Stimulated activated memory B cell treated with anti-CD40 and anti-IgM and Interleukin-4, amounts not matched to agents 10 μg/mL and 1 μg/mL and 100 μg/mL, for 72 hours (primary cell): ENCODE measurements around the gene BET1L.
A peak's percentile ranks its signal among the peaks of the same experiment; 100 is the strongest.

ENCODE experiments used
- ATAC-seq: fragments of 150-1000 bp; cut with Tn5 transposase; 2 replicates; pipeline ENCODE4 v1.10.0; 2021
- H3K27ac Mint-ChIP-seq: one replicate; pipeline ENCODE4 v1.8.0; 2022; ENCODE audit warnings: mild to moderate bottlenecking, mixed read lengths
- H3K27me3 Mint-ChIP-seq: one replicate; pipeline ENCODE4 v1.8.0; 2022; ENCODE audit warnings: mixed read lengths
- H3K36me3 Mint-ChIP-seq: one replicate; pipeline ENCODE4 v1.8.0; 2022; ENCODE audit warnings: mixed read lengths
- H3K4me1 Mint-ChIP-seq: one replicate; pipeline ENCODE4 v1.8.0; 2022; ENCODE audit warnings: mixed read lengths
- H3K4me3 Mint-ChIP-seq: one replicate; pipeline ENCODE4 v1.8.0; 2022; ENCODE audit warnings: mild to moderate bottlenecking, moderate library complexity, mixed read lengths
- H3K9me3 Mint-ChIP-seq: one replicate; pipeline ENCODE4 v1.8.0; 2022; ENCODE audit warnings: mixed read lengths

BET1L gene

DNA sequence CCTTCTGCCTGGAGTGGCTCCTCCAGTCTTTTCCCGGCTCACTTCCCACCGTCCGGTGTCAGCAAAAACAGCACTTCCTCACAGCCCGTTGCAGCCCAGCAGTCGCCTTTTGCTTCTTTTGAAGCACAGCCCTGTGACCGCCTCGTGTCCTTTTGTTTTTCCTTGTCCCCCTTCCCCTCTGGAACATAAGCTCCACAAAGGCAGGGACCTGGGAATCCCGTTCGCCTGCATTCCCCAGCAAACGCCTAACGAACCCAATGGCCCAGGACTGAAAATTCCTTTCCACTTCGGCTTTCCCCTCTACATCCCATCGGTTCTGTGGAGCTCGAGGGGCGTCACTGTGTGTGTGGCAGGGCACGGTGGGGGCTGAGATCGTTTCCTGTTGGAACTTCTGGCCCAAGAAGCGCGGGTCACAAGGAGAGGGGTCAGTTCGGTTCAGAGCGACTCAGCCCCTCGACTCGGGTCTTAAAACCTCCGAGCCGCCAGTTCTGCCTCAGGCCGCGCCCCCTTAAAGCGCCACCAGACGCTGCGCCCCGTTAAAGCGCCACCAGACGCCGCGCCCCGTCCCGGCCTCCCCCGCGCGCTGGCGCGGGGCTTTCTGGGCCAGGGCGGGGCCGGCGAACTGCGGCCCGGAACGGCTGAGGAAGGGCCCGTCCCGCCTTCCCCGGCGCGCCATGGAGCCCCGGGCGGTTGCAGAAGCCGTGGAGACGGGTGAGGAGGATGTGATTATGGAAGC lies 1.1 kb upstream of the BET1L start:
- no peaks in the 10 kb centered on the region for H3K9me3 Mint-ChIP-seq
- H3K27me3 Mint-ChIP-seq: no peaks in the 10 kb centered on the region
- peaks cover 34% of the 10 kb centered on the region for H3K36me3 Mint-ChIP-seq
- H3K4me3 Mint-ChIP-seq: peak overlapping the region; percentile 87
- peak; percentile 78 for ATAC-seq
- peak overlapping the region; percentile 93 for H3K27ac Mint-ChIP-seq
- H3K4me1 Mint-ChIP-seq: peaks cover 44% of the 10 kb centered on the region

DNA sequence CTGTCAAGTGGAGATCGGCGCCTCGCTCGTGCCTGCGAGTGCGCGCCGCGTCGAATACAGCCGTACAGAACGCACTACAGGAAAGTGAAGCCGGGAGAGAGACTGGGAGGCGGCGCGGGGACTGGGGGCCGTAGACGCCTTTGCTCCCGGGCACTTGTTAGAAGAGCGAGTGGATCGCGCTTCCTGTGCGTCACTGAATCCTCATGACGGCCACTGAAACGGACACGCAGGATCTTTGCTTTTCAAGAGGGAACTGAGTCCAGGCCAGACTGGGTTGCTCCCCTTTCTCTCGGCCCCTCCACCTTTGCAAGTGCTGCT lies 623 bp upstream of the BET1L start:
- H3K4me3 Mint-ChIP-seq: peak overlapping the region; percentile 87
- no peaks in the 10 kb centered on the region for H3K27me3 Mint-ChIP-seq
- peak; percentile 25 for ATAC-seq
- H3K9me3 Mint-ChIP-seq: no peaks in the 10 kb centered on the region
- H3K4me1 Mint-ChIP-seq: peaks cover 49% of the 10 kb centered on the region
- H3K27ac Mint-ChIP-seq: peak overlapping the region; percentile 93
- H3K36me3 Mint-ChIP-seq: peaks cover 35% of the 10 kb centered on the region

DNA sequence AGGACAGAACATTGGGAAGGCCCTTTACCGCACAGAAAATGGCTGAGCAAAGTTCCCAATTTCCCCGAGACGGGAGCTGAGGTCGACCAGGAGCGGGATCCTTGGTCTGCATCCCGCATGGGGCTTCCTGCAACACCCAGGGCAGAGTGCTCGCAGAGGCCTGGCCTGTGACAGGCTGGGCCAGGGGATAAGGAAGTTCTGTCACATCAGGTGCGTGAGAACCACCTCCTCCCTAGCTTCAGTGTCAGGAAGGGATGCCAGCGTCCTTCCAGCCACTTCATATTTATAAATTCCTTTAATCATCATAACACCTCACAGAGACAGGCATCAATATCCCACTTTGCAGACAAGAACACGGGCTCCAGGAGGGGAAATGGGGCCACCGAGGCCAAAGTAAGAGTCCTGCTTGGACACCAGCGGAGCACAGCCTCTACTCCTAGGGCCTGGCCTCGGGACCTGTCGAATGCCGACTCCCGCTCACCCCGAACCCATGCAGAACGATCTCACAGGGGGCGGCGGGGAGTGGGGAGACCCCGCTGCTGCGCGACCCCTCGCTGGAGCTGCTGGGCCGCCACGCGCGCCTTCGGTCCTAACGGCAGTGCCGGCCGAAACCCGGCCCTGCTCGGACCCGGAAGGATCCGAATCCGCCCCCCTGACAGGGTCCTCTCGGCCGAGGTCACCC lies 532 bp downstream of the BET1L start:
- Mint-ChIP-seq H3K4me1 (peaks cover 58% of the 10 kb centered on the region), H3K27me3 (no peaks in the 10 kb centered on the region), H3K27ac (peak overlapping the region; percentile 93), H3K36me3 (peaks cover 35% of the 10 kb centered on the region), H3K9me3 (no peaks in the 10 kb centered on the region), H3K4me3 (peak overlapping the region; percentile 87)
- ATAC-seq: peak; percentile 0

GRCh38 chr11:206002-206384 lies 1.2 kb downstream of the BET1L start:
- Mint-ChIP-seq H3K4me3 (peak overlapping the region; percentile 87), H3K4me1 (peaks cover 57% of the 10 kb centered on the region), H3K27me3 (no peaks in the 10 kb centered on the region), H3K9me3 (no peaks in the 10 kb centered on the region), H3K36me3 (peaks cover 29% of the 10 kb centered on the region), H3K27ac (peak overlapping the region; percentile 93)
- no peak for ATAC-seq

- H3K4me1 Mint-ChIP-seq: peaks cover 51% of the 10 kb centered on the region
- H3K4me3 Mint-ChIP-seq: peak overlapping the region; percentile 87
- no peaks in the 10 kb centered on the region for H3K9me3 Mint-ChIP-seq
- no peaks in the 10 kb centered on the region for H3K27me3 Mint-ChIP-seq
- no peak for ATAC-seq
- H3K27ac Mint-ChIP-seq: no peak overlapping the region
- H3K36me3 Mint-ChIP-seq: peaks cover 31% of the 10 kb centered on the region
Measured at GRCh38 chr11:205221-206001, 1.8 kb downstream of the BET1L start.

- Mint-ChIP-seq H3K4me1 (peaks cover 43% of the 10 kb centered on the region), H3K27ac (no peak overlapping the region), H3K27me3 (no peaks in the 10 kb centered on the region), H3K36me3 (peaks cover 25% of the 10 kb centered on the region), H3K9me3 (no peaks in the 10 kb centered on the region), H3K4me3 (no peak overlapping the region)
- no peak for ATAC-seq
Measured at GRCh38 chr11:204587-205109, 2.6 kb downstream of the BET1L start.

GRCh38 chr11:203945-204586 lies 3.1 kb downstream of the BET1L start:
- Mint-ChIP-seq H3K36me3 (peaks cover 25% of the 10 kb centered on the region), H3K27me3 (no peaks in the 10 kb centered on the region), H3K27ac (peak overlapping the region; percentile 15), H3K9me3 (no peaks in the 10 kb centered on the region), H3K4me3 (no peak overlapping the region), H3K4me1 (peaks cover 39% of the 10 kb centered on the region)
- no peak for ATAC-seq

DNA sequence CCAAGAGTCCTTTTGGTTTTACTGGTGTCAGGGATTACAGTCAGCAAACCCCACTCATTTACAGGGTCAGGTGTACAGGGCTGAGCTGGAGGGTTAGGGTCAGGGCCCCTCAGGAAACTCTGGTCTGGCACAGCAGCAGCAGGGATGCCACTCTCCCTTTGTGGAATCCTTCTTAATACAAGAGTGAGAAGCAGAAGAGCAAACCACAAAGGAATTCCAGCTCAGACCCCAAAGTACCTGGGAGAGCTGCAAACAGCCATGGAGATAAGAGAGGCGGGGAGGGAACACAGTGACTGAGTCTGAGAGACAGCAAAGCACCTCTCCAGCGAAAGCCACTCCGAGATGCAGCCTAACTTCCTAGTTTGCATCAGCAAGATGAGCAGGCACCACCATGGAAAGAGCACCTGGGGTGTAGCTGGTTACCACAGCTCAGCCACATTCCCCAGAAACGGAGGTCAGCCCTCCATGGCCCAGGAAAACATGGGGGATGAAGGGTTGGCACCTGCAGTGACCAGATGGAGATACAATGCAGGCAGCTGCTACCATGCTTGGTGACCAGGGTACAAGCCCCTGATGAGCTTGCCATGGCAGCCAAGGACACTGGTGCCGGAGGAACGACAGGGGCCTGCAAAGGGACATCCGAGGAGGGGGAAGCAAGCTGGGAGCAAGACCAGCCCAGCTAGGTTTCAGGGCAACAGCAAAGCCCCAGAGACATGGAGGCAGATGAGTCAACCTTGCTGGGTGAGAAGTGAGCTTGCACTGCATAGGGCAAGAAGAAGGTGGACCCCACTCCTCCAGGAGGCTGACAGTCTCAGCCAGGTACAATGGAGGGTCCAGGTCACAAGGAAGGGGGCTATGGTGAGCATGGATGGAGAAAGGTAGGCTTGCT lies 3.9 kb downstream of the BET1L start:
- Mint-ChIP-seq H3K36me3 (peaks cover 19% of the 10 kb centered on the region), H3K27ac (peak overlapping the region; percentile 15), H3K4me1 (peaks cover 45% of the 10 kb centered on the region), H3K9me3 (no peaks in the 10 kb centered on the region), H3K4me3 (no peak overlapping the region), H3K27me3 (no peaks in the 10 kb centered on the region)
- no peak for ATAC-seq

DNA sequence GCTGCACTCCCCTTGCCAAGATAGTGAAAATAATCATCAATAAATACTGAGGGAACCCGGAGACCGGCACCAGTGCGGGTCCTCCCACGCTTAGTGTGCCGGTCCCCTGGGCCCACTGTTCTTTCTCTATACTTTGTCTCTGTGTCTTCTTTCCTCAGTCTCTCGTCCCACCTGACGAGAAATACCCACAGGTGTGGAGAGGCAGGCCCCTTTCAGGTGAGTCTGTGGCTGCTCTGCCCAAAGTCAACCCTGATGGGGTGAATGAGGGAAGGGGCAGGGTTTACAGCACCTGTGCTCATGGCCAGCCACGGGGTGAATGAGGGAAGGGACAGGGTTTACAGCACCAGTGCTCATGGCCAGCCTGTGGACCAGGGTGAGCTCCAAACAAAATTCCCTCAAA lies 4.7 kb downstream of the BET1L start:
- Mint-ChIP-seq H3K9me3 (no peaks in the 10 kb centered on the region), H3K4me1 (peaks cover 51% of the 10 kb centered on the region), H3K36me3 (peaks cover 19% of the 10 kb centered on the region), H3K27ac (no peak overlapping the region), H3K4me3 (no peak overlapping the region), H3K27me3 (no peaks in the 10 kb centered on the region)
- no peak for ATAC-seq

GRCh38 chr11:201966-202365 lies 5.2 kb downstream of the BET1L start:
- Mint-ChIP-seq H3K4me1 (peaks cover 51% of the 10 kb centered on the region), H3K27ac (no peak overlapping the region), H3K9me3 (no peaks in the 10 kb centered on the region), H3K36me3 (peaks cover 19% of the 10 kb centered on the region), H3K27me3 (no peaks in the 10 kb centered on the region), H3K4me3 (no peak overlapping the region)
- ATAC-seq: no peak

DNA sequence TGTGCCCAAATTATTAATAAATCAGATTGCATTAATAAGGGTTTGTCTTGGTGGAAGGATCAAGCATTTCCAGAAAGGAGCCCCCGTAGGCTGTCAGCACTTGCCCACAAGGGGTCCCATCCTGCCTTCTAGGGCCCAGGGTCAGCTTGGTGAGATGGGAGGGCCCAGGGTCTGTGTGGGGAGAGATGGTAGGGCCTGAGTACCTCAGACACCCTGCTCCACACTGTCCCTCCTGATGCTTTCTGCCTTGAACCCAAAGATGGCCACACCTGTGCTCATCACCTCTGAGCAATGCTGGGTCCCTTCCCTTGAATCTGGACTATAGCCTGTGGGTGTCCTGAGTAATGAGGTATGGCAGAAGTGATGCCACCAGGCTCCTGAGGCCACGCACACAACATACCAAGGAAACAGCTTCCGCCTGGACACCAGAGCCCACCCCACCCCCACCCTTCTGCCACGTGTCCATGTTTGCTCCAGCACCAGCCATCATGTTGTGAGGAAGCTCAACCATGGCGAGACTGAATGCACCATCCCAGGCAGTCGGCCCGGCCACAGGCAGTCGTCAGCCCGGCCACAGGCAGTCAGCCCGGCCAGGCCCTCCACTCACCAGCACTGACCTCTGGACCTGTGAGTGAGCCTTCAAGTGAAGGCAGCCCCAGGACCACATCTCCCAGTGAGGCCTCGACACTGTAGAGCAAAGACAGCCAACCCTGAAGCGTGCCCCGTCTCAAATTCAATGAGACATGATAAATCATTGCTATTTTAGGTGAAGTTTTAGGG lies 6.8 kb downstream of the BET1L start:
- no peak overlapping the region for H3K27ac Mint-ChIP-seq
- H3K4me1 Mint-ChIP-seq: peaks cover 36% of the 10 kb centered on the region
- H3K27me3 Mint-ChIP-seq: no peaks in the 10 kb centered on the region
- no peak overlapping the region for H3K4me3 Mint-ChIP-seq
- ATAC-seq: no peak
- H3K9me3 Mint-ChIP-seq: no peaks in the 10 kb centered on the region
- H3K36me3 Mint-ChIP-seq: peaks cover 19% of the 10 kb centered on the region

- H3K4me3 Mint-ChIP-seq: no peak overlapping the region
- no peaks in the 10 kb centered on the region for H3K9me3 Mint-ChIP-seq
- no peaks in the 10 kb centered on the region for H3K27me3 Mint-ChIP-seq
- peaks cover 33% of the 10 kb centered on the region for H3K4me1 Mint-ChIP-seq
- H3K27ac Mint-ChIP-seq: no peak overlapping the region
- no peak for ATAC-seq
- H3K36me3 Mint-ChIP-seq: peaks cover 19% of the 10 kb centered on the region
Measured at GRCh38 chr11:199782-200181, 7.4 kb downstream of the BET1L start.

DNA sequence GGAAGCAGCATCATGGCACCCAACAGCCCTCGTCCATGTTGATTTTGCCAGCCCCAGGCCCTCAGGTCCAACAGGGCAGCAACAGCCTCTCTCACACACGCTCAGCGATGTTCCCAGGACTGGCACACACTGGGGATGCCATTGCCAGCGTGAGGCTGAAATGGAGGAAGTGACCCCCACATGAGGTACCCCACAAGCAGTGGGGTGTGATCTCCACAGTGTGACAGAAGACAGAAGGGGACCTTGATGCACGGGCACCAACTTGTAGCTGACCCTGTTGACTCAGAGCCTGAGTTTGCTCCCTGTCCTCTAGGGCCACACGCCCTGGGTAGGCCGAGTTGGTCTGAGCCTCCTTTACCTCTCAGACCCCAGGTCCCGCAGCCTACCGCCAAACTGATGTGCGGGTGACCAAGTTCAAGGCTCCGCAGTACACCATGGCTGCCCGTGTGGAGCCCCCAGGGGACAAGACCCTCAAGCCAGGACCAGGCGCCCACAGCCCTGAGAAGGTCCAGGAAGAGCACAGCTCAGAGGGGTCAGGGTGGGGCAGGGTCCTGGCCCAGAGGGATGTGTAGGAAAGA lies 8.1 kb downstream of the BET1L start:
- H3K27me3 Mint-ChIP-seq: no peaks in the 10 kb centered on the region
- no peak overlapping the region for H3K4me3 Mint-ChIP-seq
- H3K36me3 Mint-ChIP-seq: peaks cover 19% of the 10 kb centered on the region
- no peak for ATAC-seq
- H3K9me3 Mint-ChIP-seq: no peaks in the 10 kb centered on the region
- peaks cover 33% of the 10 kb centered on the region for H3K4me1 Mint-ChIP-seq
- no peak overlapping the region for H3K27ac Mint-ChIP-seq
